ENCODE measurements around the gene ZBTB16. TPM values are rescaled to one million over a fixed set of nuclear protein-coding genes. Genes with fewer than 3 reads are reported as not detected.
A peak's percentile ranks its signal among the peaks of the same experiment; 100 is the strongest.

ZBTB16 gene
- total RNA-seq, 5 donors from 2014 or later (not counting 1 experiment from before 2014, with no cell fraction given): 8.3 to 20.5 (median 12.4) TPM

DNA sequence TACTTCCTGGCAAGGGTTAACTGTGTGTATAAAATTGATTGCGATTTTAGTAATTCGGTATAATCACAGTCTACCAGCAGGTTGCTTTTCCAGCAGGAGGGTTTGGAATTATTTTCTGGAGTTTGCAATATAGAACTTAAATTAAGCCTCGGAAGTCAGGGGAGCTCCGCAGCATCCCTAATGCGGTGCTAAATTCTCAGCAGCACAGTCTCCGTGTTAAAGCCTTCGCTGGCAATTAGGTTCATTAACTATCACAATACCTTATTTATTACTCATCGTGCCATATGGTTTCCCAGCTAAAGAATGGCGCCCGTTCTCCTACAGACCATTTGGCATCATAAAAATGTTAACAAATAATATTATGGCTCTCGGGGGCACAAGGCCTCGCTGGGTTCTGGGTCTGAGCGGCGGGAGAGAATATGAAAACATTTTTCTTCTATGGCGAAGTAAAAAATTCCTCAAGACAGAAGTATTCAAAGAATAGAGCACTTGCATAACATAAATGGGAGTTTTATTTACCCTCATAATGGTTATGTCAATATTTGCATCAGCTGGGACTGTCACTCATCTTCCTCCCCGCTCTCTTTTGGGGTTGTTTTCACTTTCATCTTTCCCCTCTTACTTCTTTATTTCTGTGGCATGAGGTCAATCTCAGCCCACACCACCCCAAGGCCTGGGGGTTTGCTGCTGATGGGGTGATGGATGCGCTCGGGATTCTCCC lies 28.1 kb upstream of the ZBTB16 start:
- Histone ChIP-seq H3K9me3 (no peaks in the 10 kb centered on the region), H3K4me3 (ENCODE audit: control insufficient read depth in 1 of 2, extremely low read depth in 1 of 2, low read length in 1 of 2) (no peak overlapping the region), H3K27ac (ENCODE audit: low read length) (no peak overlapping the region), H3K36me3 (ENCODE audit: control insufficient read depth in 2 of 2, extremely low read depth in 1 of 2, insufficient read depth in 1 of 2, low read length in 1 of 2) (no peaks in the 10 kb centered on the region), H3K27me3 (replicated peaks in 1 of 2; ENCODE audit: control insufficient read depth in 2 of 2, extremely low read depth in 1 of 2, insufficient read depth in 2 of 2, low read length in 1 of 2) (peaks cover 0 to 29% of the 10 kb centered on the region in 2 experiments), H3K4me1 (ENCODE audit: control insufficient read depth in 1 of 2, extremely low read depth in 1 of 2, insufficient read depth in 2 of 2, low read length in 2 of 2) (peaks cover 2 to 11% of the 10 kb centered on the region in 2 experiments)
- ATAC-seq (replicated peaks in 1 of 4): no peak
- POLR2A ChIA-PET: no interaction called here
- Mint-ChIP-seq H3K4me3 (no peak overlapping the region), H3K27me3 (peaks cover 16 to 27% of the 10 kb centered on the region in 2 donors), H3K27ac (no peak overlapping the region), H3K4me1 (peaks cover 7 to 8% (median 8%) of the 10 kb centered on the region in 3 donors), H3K9me3 (no peaks in the 10 kb centered on the region), H3K36me3 (no peaks in the 10 kb centered on the region)
- CTCF ChIA-PET: no interaction called here
- no peak for DNase-seq
- no CpG with 5 or more reads among the region's 18 CpGs for WGBS (ENCODE audit: insufficient coverage)

DNA sequence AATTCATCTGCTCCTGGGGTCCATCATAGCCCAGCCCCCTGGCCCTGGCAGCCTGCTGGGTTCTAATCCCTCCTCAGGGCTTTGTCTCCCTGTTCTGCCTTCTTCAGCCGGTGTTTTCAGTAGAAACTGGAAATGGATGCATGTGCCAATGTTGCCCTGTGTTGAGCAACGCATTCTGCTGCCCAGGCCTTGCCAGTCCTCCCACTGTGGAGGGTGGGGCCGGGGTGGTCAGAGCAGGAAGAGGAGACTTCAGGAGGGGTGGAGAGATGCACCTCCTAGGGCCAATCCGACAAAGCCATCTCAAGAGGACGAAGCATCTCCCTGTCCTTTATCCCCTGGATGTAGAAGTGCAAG lies 27.6 kb upstream of the ZBTB16 start:
- 86% methylated on average over 4 of the region's 5 CpGs for WGBS (ENCODE audit: insufficient coverage)
- Histone ChIP-seq H3K27ac (ENCODE audit: low read length) (no peak overlapping the region), H3K9me3 (no peaks in the 10 kb centered on the region), H3K36me3 (ENCODE audit: control insufficient read depth in 2 of 2, extremely low read depth in 1 of 2, insufficient read depth in 1 of 2, low read length in 1 of 2) (no peaks in the 10 kb centered on the region), H3K4me3 (ENCODE audit: control insufficient read depth in 1 of 2, extremely low read depth in 1 of 2, low read length in 1 of 2) (no peak overlapping the region), H3K4me1 (ENCODE audit: control insufficient read depth in 1 of 2, extremely low read depth in 1 of 2, insufficient read depth in 2 of 2, low read length in 2 of 2) (peaks cover 2 to 9% of the 10 kb centered on the region in 2 experiments), H3K27me3 (replicated peaks in 1 of 2; ENCODE audit: control insufficient read depth in 2 of 2, extremely low read depth in 1 of 2, insufficient read depth in 2 of 2, low read length in 1 of 2) (peaks cover 0 to 30% of the 10 kb centered on the region in 2 experiments)
- Mint-ChIP-seq H3K4me3 (no peak overlapping the region), H3K4me1 (peaks cover 4 to 7% (median 5%) of the 10 kb centered on the region in 3 donors), H3K9me3 (no peaks in the 10 kb centered on the region), H3K27ac (no peak overlapping the region), H3K36me3 (no peaks in the 10 kb centered on the region), H3K27me3 (peaks cover 16 to 24% of the 10 kb centered on the region in 2 donors)
- DNase-seq (no peak), ATAC-seq (replicated peaks in 1 of 4) (no peak)
- POLR2A ChIA-PET: no interaction called here
- CTCF ChIA-PET: no interaction called here

GRCh38 chr11:114033066-114033465 lies 26.4 kb upstream of the ZBTB16 start:
- Histone ChIP-seq H3K4me3 (ENCODE audit: control insufficient read depth in 1 of 2, extremely low read depth in 1 of 2, low read length in 1 of 2) (no peak overlapping the region), H3K27me3 (replicated peaks in 1 of 2; ENCODE audit: control insufficient read depth in 2 of 2, extremely low read depth in 1 of 2, insufficient read depth in 2 of 2, low read length in 1 of 2) (peaks cover 0 to 29% of the 10 kb centered on the region in 2 experiments), H3K4me1 (ENCODE audit: control insufficient read depth in 1 of 2, extremely low read depth in 1 of 2, insufficient read depth in 2 of 2, low read length in 2 of 2) (peaks cover 2 to 9% of the 10 kb centered on the region in 2 experiments), H3K27ac (ENCODE audit: low read length) (no peak overlapping the region), H3K9me3 (no peaks in the 10 kb centered on the region), H3K36me3 (ENCODE audit: control insufficient read depth in 2 of 2, extremely low read depth in 1 of 2, insufficient read depth in 1 of 2, low read length in 1 of 2) (no peaks in the 10 kb centered on the region)
- WGBS (ENCODE audit: insufficient coverage): 80% methylated on average over 1 of the region's 5 CpGs
- no peak for ATAC-seq (replicated peaks in 1 of 4)
- H3K27me3 Mint-ChIP-seq: peaks cover 16 to 24% of the 10 kb centered on the region in 2 donors
- no peak overlapping the region for H3K27ac Mint-ChIP-seq
- H3K36me3 Mint-ChIP-seq: no peaks in the 10 kb centered on the region
- ChIA-PET POLR2A (no interaction called here), CTCF (no interaction called here)
- no peak overlapping the region for H3K4me3 Mint-ChIP-seq
- no peaks in the 10 kb centered on the region for H3K9me3 Mint-ChIP-seq
- peaks cover 4 to 7% (median 5%) of the 10 kb centered on the region in 3 donors for H3K4me1 Mint-ChIP-seq
- no peak for DNase-seq

DNA sequence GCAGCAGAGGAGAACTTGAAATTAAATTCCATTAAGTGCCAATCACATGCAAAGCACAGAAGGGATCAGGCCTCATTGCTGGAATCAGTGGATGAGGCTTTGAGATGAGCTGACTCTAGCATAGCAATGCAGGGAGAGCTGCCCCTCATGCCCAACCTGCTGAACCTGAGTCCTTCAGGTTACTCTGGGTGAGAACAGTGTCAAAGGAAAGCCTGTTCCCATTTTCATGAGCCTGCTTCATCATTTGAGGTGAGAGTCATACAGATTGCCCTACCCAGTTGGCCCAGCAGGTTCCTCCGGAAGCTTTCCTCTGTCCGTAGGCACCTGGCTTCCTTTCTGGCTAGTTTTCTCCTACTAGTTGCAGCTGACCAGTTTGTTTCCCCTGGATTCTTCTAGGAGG lies 25.9 kb upstream of the ZBTB16 start:
- Mint-ChIP-seq H3K4me3 (no peak overlapping the region), H3K36me3 (no peaks in the 10 kb centered on the region), H3K27ac (no peak overlapping the region), H3K4me1 (peaks cover 4 to 7% (median 5%) of the 10 kb centered on the region in 3 donors), H3K27me3 (peaks cover 13 to 24% of the 10 kb centered on the region in 2 donors), H3K9me3 (no peaks in the 10 kb centered on the region)
- ATAC-seq (replicated peaks in 1 of 4) (no peak), DNase-seq (no peak)
- WGBS (ENCODE audit: insufficient coverage): 100% methylated on average over 1 of the region's 2 CpGs
- Histone ChIP-seq H3K9me3 (no peaks in the 10 kb centered on the region), H3K36me3 (ENCODE audit: control insufficient read depth in 2 of 2, extremely low read depth in 1 of 2, insufficient read depth in 1 of 2, low read length in 1 of 2) (no peaks in the 10 kb centered on the region), H3K4me1 (ENCODE audit: control insufficient read depth in 1 of 2, extremely low read depth in 1 of 2, insufficient read depth in 2 of 2, low read length in 2 of 2) (peaks cover 2 to 9% of the 10 kb centered on the region in 2 experiments), H3K27me3 (replicated peaks in 1 of 2; ENCODE audit: control insufficient read depth in 2 of 2, extremely low read depth in 1 of 2, insufficient read depth in 2 of 2, low read length in 1 of 2) (peaks cover 0 to 27% of the 10 kb centered on the region in 2 experiments), H3K4me3 (ENCODE audit: control insufficient read depth in 1 of 2, extremely low read depth in 1 of 2, low read length in 1 of 2) (no peak overlapping the region), H3K27ac (ENCODE audit: low read length) (no peak overlapping the region)
- POLR2A ChIA-PET: no interaction called here
- CTCF ChIA-PET: interaction anchor here (1.0 to 1.2 kb wide), 3 partner anchors 227 to 229 kb away, joined by 4 to 6 read pairs (median 5); no protein-coding TSS in a partner anchor

DNA sequence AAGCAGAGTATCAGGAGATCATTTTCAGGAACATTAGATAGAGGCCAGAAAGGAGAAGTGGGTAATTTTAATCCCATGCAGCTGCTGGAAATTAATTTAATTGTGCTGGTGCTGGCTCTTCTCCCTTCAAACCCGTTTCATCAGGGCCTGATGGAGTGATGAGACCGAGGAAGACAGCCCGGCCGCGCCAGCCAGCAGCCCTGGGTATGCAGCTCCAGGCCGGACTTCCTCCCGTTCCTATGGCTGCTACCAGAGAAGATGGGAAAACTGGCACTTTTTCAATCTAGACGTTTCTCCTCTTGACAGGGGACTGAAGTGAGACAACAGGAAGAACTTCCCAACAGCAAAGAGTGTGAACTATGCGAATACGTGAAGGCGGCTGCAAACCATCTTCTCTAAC lies 24.6 kb upstream of the ZBTB16 start:
- Histone ChIP-seq H3K27ac (ENCODE audit: low read length) (no peak overlapping the region), H3K36me3 (ENCODE audit: control insufficient read depth in 2 of 2, extremely low read depth in 1 of 2, insufficient read depth in 1 of 2, low read length in 1 of 2) (no peaks in the 10 kb centered on the region), H3K4me3 (ENCODE audit: control insufficient read depth in 1 of 2, extremely low read depth in 1 of 2, low read length in 1 of 2) (no peak overlapping the region), H3K9me3 (no peaks in the 10 kb centered on the region), H3K4me1 (ENCODE audit: control insufficient read depth in 1 of 2, extremely low read depth in 1 of 2, insufficient read depth in 2 of 2, low read length in 2 of 2) (peaks cover 2 to 9% of the 10 kb centered on the region in 2 experiments), H3K27me3 (replicated peaks in 1 of 2; ENCODE audit: control insufficient read depth in 2 of 2, extremely low read depth in 1 of 2, insufficient read depth in 2 of 2, low read length in 1 of 2) (peaks cover 0 to 24% of the 10 kb centered on the region in 2 experiments)
- CTCF ChIA-PET: interaction anchor here (0.6 to 4.3 kb wide), 8 partner anchors 8 to 1431 kb away, joined by 3 to 40 read pairs (median 6); no protein-coding TSS in a partner anchor
- peaks cover 4 to 7% (median 5%) of the 10 kb centered on the region in 3 donors for H3K4me1 Mint-ChIP-seq
- POLR2A ChIA-PET: no interaction called here
- H3K9me3 Mint-ChIP-seq: no peaks in the 10 kb centered on the region
- H3K27ac Mint-ChIP-seq: no peak overlapping the region
- H3K27me3 Mint-ChIP-seq: peaks cover 12 to 18% of the 10 kb centered on the region in 2 donors
- ATAC-seq (replicated peaks in 1 of 4) (no peak), DNase-seq (no peak)
- WGBS (ENCODE audit: insufficient coverage): 89% methylated on average over 5 of the region's 11 CpGs
- no peaks in the 10 kb centered on the region for H3K36me3 Mint-ChIP-seq
- H3K4me3 Mint-ChIP-seq: no peak overlapping the region

- H3K27me3 Mint-ChIP-seq: peaks cover 7 to 8% of the 10 kb centered on the region in 2 donors
- ATAC-seq (replicated peaks in 1 of 4) (peak; percentile 73 to 86 (median 80)), DNase-seq (peak in 34 of 35 experiments; percentile 8 to 68 (median 38))
- H3K4me3 Mint-ChIP-seq: peak overlapping the region; percentile 2 to 35 (median 22)
- Histone ChIP-seq H3K27me3 (replicated peaks in 1 of 2; ENCODE audit: control insufficient read depth in 2 of 2, extremely low read depth in 1 of 2, insufficient read depth in 2 of 2, low read length in 1 of 2) (peaks cover 0 to 17% of the 10 kb centered on the region in 2 experiments), H3K36me3 (ENCODE audit: control insufficient read depth in 2 of 2, extremely low read depth in 1 of 2, insufficient read depth in 1 of 2, low read length in 1 of 2) (no peaks in the 10 kb centered on the region), H3K4me1 (ENCODE audit: control insufficient read depth in 1 of 2, extremely low read depth in 1 of 2, insufficient read depth in 2 of 2, low read length in 2 of 2) (peaks cover 2 to 9% of the 10 kb centered on the region in 2 experiments), H3K9me3 (no peaks in the 10 kb centered on the region), H3K27ac (ENCODE audit: low read length) (no peak overlapping the region), H3K4me3 (ENCODE audit: control insufficient read depth in 1 of 2, extremely low read depth in 1 of 2, low read length in 1 of 2) (peak overlapping the region in 1 of 2 donors; percentile 51)
- 16% methylated on average over 28 of the region's 37 CpGs for WGBS (ENCODE audit: insufficient coverage)
- CTCF ChIA-PET: interaction anchor here (0.6 to 4.3 kb wide), 11 partner anchors 12 to 251 kb away, joined by 3 to 40 read pairs (median 3); no protein-coding TSS in a partner anchor
- H3K36me3 Mint-ChIP-seq: no peaks in the 10 kb centered on the region
- POLR2A ChIA-PET: no interaction called here
- H3K9me3 Mint-ChIP-seq: no peaks in the 10 kb centered on the region
- peaks cover 4 to 7% (median 5%) of the 10 kb centered on the region in 3 donors for H3K4me1 Mint-ChIP-seq
- H3K27ac Mint-ChIP-seq: no peak overlapping the region
Measured at GRCh38 chr11:114036147-114036811, 23.2 kb upstream of the ZBTB16 start.
